Measurements from ENCODE around the gene TBC1D22A.

TBC1D22A gene

GRCh38 chr22:47027766-47028165, 265.3 kb downstream of the TBC1D22A start:
- Histone ChIP-seq H3K4me3 (ENCODE audit: low read length) (no peak overlapping the region), H3K9me2 (replicated peaks; ENCODE audit: insufficient read depth, low read length) (no peaks in the 10 kb centered on the region), H3K4me1 (ENCODE audit: low read length) (no peaks in the 10 kb centered on the region), H3K36me3 (replicated peaks; ENCODE audit: insufficient read depth, low read length) (no peaks in the 10 kb centered on the region), H3K9ac (ENCODE audit: low read length) (no peak overlapping the region), H3K79me2 (ENCODE audit: low read length) (no peaks in the 10 kb centered on the region), H3K27me3 (replicated peaks; ENCODE audit: insufficient read depth, low read length) (no peaks in the 10 kb centered on the region), H3K27ac (ENCODE audit: low read length) (no peak overlapping the region), H3F3A (ENCODE audit: insufficient read depth, low read length) (no peaks in the 10 kb centered on the region; the same call in 1 of the 2 replicates), H2AFZ (ENCODE audit: low read length) (no peak overlapping the region), H3K4me2 (ENCODE audit: low read depth, low read length) (no peak overlapping the region), H4K20me1 (ENCODE audit: insufficient read depth, low read length) (no peaks in the 10 kb centered on the region), H3K9me3 (replicated peaks; ENCODE audit: insufficient read depth, low read length) (no peaks in the 10 kb centered on the region)
- TF ChIP-seq EZH2 (optimal IDR thresholded peaks at IDR 0.05; ENCODE audit: low read depth, low read length) (no peak), CTCF (IDR thresholded peaks at IDR 0.05; ENCODE audit: low read length) (no peak)
- no peak for DNase-seq

- Histone ChIP-seq H3K9me3 (replicated peaks; ENCODE audit: insufficient read depth, low read length) (no peaks in the 10 kb centered on the region), H3K4me2 (ENCODE audit: low read depth, low read length) (no peak overlapping the region), H3F3A (ENCODE audit: insufficient read depth, low read length) (no peaks in the 10 kb centered on the region; the same call in 1 of the 2 replicates), H3K27me3 (replicated peaks; ENCODE audit: insufficient read depth, low read length) (no peaks in the 10 kb centered on the region), H4K20me1 (ENCODE audit: insufficient read depth, low read length) (no peaks in the 10 kb centered on the region), H3K4me3 (ENCODE audit: low read length) (no peak overlapping the region), H3K9me2 (replicated peaks; ENCODE audit: insufficient read depth, low read length) (no peaks in the 10 kb centered on the region), H3K4me1 (ENCODE audit: low read length) (no peaks in the 10 kb centered on the region), H3K36me3 (replicated peaks; ENCODE audit: insufficient read depth, low read length) (no peaks in the 10 kb centered on the region), H3K79me2 (ENCODE audit: low read length) (no peaks in the 10 kb centered on the region), H3K27ac (ENCODE audit: low read length) (no peak overlapping the region), H3K9ac (ENCODE audit: low read length) (no peak overlapping the region), H2AFZ (ENCODE audit: low read length) (no peak overlapping the region)
- no peak for DNase-seq
- no peak for TF ChIP-seq EZH2phosphoT487 (IDR thresholded peaks at IDR 0.05; ENCODE audit: low read length)
- TF ChIP-seq EZH2 (optimal IDR thresholded peaks at IDR 0.05; ENCODE audit: low read depth, low read length): no peak
- TF ChIP-seq CTCF (IDR thresholded peaks at IDR 0.05; ENCODE audit: low read length): no peak
These were observed 267.0 kb downstream of the TBC1D22A start for GRCh38 chr22:47029244-47030074.

- H3K27ac ChIP-seq (ENCODE audit: low read length): no peak overlapping the region
- no peak for TF ChIP-seq EZH2phosphoT487 (IDR thresholded peaks at IDR 0.05; ENCODE audit: low read length)
- TF ChIP-seq CTCF (IDR thresholded peaks at IDR 0.05; ENCODE audit: low read length): no peak
- TF ChIP-seq EZH2 (optimal IDR thresholded peaks at IDR 0.05; ENCODE audit: low read depth, low read length): no peak
- H3K9me3 ChIP-seq (replicated peaks; ENCODE audit: insufficient read depth, low read length): no peaks in the 10 kb centered on the region
- no peak overlapping the region for H3K4me2 ChIP-seq (ENCODE audit: low read depth, low read length)
- H3K4me3 ChIP-seq (ENCODE audit: low read length): no peak overlapping the region
- H3F3A ChIP-seq (ENCODE audit: insufficient read depth, low read length): no peaks in the 10 kb centered on the region; the same call in 1 of the 2 replicates
- H3K36me3 ChIP-seq (replicated peaks; ENCODE audit: insufficient read depth, low read length): no peaks in the 10 kb centered on the region
- H4K20me1 ChIP-seq (ENCODE audit: insufficient read depth, low read length): no peaks in the 10 kb centered on the region
- no peaks in the 10 kb centered on the region for H3K79me2 ChIP-seq (ENCODE audit: low read length)
- H3K27me3 ChIP-seq (replicated peaks; ENCODE audit: insufficient read depth, low read length): no peaks in the 10 kb centered on the region
- no peak for DNase-seq
- H2AFZ ChIP-seq (ENCODE audit: low read length): no peak overlapping the region
- no peaks in the 10 kb centered on the region for H3K9me2 ChIP-seq (replicated peaks; ENCODE audit: insufficient read depth, low read length)
- no peak overlapping the region for H3K9ac ChIP-seq (ENCODE audit: low read length)
- H3K4me1 ChIP-seq (ENCODE audit: low read length): no peaks in the 10 kb centered on the region
These were observed 267.8 kb downstream of the TBC1D22A start for GRCh38 chr22:47030143-47030661.
